H9 (cell line): ENCODE data around the gene LTBP2. TPM values are rescaled to one million over a fixed set of nuclear protein-coding genes. Genes with fewer than 3 reads are reported as not detected.

Experiments used
- DNase-seq: peaks from one replicate; pipeline ENCODE4 v3.0.0-alpha.2; 2017
- H2AFZ ChIP-seq: one replicate; pipeline ENCODE4 v1.6.1; 2013; ENCODE audit warnings: mild to moderate bottlenecking, low read length, control low read depth, moderate library complexity
- H2AK5ac ChIP-seq: 2 replicates; pipeline ENCODE4 v1.6.1; 2013; ENCODE audit warnings: low read length, control low read depth, mixed read lengths; ENCODE audit not compliant: insufficient read length
- H2BK120ac ChIP-seq: one replicate; pipeline ENCODE4 v1.6.1; 2013; ENCODE audit warnings: low read depth, mild to moderate bottlenecking, low read length, control low read depth, inconsistent platforms; ENCODE audit not compliant: poor library complexity, severe bottlenecking
- H2BK12ac ChIP-seq: 2 replicates; pipeline ENCODE4 v1.6.1; 2013; ENCODE audit warnings: low read length, control low read depth, mixed read lengths, low read depth; ENCODE audit not compliant: insufficient read length
- H2BK15ac ChIP-seq: 2 replicates; pipeline ENCODE4 v1.6.1; 2013; ENCODE audit warnings: low read depth, low read length, control low read depth
- H2BK20ac ChIP-seq: one replicate; pipeline ENCODE4 v1.6.1; 2013; ENCODE audit warnings: low read depth, mild to moderate bottlenecking, low read length, control low read depth, inconsistent platforms; ENCODE audit not compliant: poor library complexity, severe bottlenecking
- H2BK5ac ChIP-seq: 2 replicates; pipeline ENCODE4 v1.6.1; 2013; ENCODE audit warnings: low read length, control low read depth, mixed read lengths; ENCODE audit not compliant: insufficient read length
- H3K14ac ChIP-seq: 2 replicates; pipeline ENCODE4 v1.6.1; 2013; ENCODE audit warnings: low read length, control low read depth; ENCODE audit not compliant: insufficient read depth
- H3K18ac ChIP-seq: 2 replicates; pipeline ENCODE4 v1.6.1; 2013; ENCODE audit warnings: low read depth, mild to moderate bottlenecking, mixed read lengths, low read length, control low read depth; ENCODE audit not compliant: insufficient read length
- H3K23ac ChIP-seq: 2 replicates; pipeline ENCODE4 v1.6.1; 2013; ENCODE audit warnings: low read length, control low read depth, mixed read lengths, low read depth; ENCODE audit not compliant: insufficient read length
- H3K23me2 ChIP-seq: 2 replicates; pipeline ENCODE4 v1.6.1; 2013; ENCODE audit warnings: low read depth, mild to moderate bottlenecking, mixed read lengths, low read length, control low read depth; ENCODE audit not compliant: insufficient read length, poor library complexity, severe bottlenecking
- H3K27ac ChIP-seq: 2 replicates; pipeline ENCODE4 v1.5.1; 2013; ENCODE audit warnings: low read length, control low read depth, mixed read lengths, low read depth; ENCODE audit not compliant: insufficient read length
- H3K27me3 ChIP-seq: 2 replicates; pipeline ENCODE4 v1.6.1; 2013; ENCODE audit warnings: low read length, control low read depth, inconsistent platforms; ENCODE audit not compliant: insufficient read depth
- H3K4ac ChIP-seq: 2 replicates; pipeline ENCODE4 v1.6.1; 2013; ENCODE audit warnings: low read depth, mild to moderate bottlenecking, control low read depth, inconsistent platforms, low read length, moderate library complexity
- H3K4me1 ChIP-seq: 2 replicates; pipeline ENCODE4 v1.6.1; 2013; ENCODE audit warnings: low read length, control low read depth, inconsistent platforms; ENCODE audit not compliant: insufficient read depth
- H3K4me2 ChIP-seq: 2 replicates; pipeline ENCODE4 v1.6.1; 2013; ENCODE audit warnings: low read length, control low read depth, mixed read lengths; ENCODE audit not compliant: insufficient read length, insufficient read depth
- H3K56ac ChIP-seq: 2 replicates; pipeline ENCODE4 v1.6.1; 2013; ENCODE audit warnings: low read depth, mild to moderate bottlenecking, mixed read lengths, low read length, control low read depth; ENCODE audit not compliant: insufficient read length
- H3K79me1 ChIP-seq: 2 replicates; pipeline ENCODE4 v1.6.1; 2013; ENCODE audit warnings: low read depth, mild to moderate bottlenecking, moderate library complexity, low read length, control low read depth, inconsistent platforms; ENCODE audit not compliant: insufficient read depth, poor library complexity, severe bottlenecking
- H3K79me2 ChIP-seq: 2 replicates; pipeline ENCODE4 v1.6.1; 2013; ENCODE audit warnings: low read length, control low read depth, inconsistent platforms; ENCODE audit not compliant: insufficient read depth
- H3K9ac ChIP-seq: 2 replicates; pipeline ENCODE4 v1.6.1; 2013; ENCODE audit warnings: low read length, control low read depth, mixed read lengths; ENCODE audit not compliant: insufficient read length; ENCODE audit errors: extremely low read depth
- H3K9me3 ChIP-seq: one replicate; pipeline ENCODE4 v1.6.1; 2013; ENCODE audit warnings: low read depth, low read length, inconsistent platforms; ENCODE audit not compliant: control insufficient read depth
- H3T11ph ChIP-seq: one replicate; pipeline ENCODE4 v1.6.1; 2013; ENCODE audit warnings: mild to moderate bottlenecking, low read length, control low read depth, inconsistent platforms
- H4K20me1 ChIP-seq: one replicate; pipeline ENCODE4 v1.6.1; 2013; ENCODE audit not compliant: control insufficient read depth, insufficient read length, insufficient read depth
- H4K5ac ChIP-seq: 2 replicates; pipeline ENCODE4 v1.6.1; 2013; ENCODE audit warnings: low read depth, mild to moderate bottlenecking, mixed read lengths, low read length, control low read depth; ENCODE audit not compliant: insufficient read length
- H4K8ac ChIP-seq: replicated peaks from 2 replicates; pipeline ENCODE4 v1.6.1; 2013; ENCODE audit warnings: low read length, control low read depth, mixed read lengths, low read depth; ENCODE audit not compliant: insufficient read length
- H4K91ac ChIP-seq: 2 replicates; pipeline ENCODE4 v1.6.1; 2013; ENCODE audit warnings: low read depth, mild to moderate bottlenecking, moderate library complexity, mixed read lengths, low read length, control low read depth; ENCODE audit not compliant: insufficient read length
- H3K27ac Mint-ChIP-seq, 3 experiments: 2 replicates in 2 of 3; 3 replicates in 1 of 3; pipeline ENCODE4 v1.8.0; 2020 to 2021; ENCODE audit warnings: mixed read lengths in 3 of 3, mild to moderate bottlenecking in 1 of 3, moderate library complexity in 1 of 3
- H3K27me3 Mint-ChIP-seq: 2 replicates; pipeline ENCODE4 v1.8.0; 2021; ENCODE audit warnings: low read depth, mild to moderate bottlenecking, moderate library complexity, mixed read lengths
- H3K36me3 Mint-ChIP-seq, 3 experiments: 2 replicates in 2 of 3; 3 replicates in 1 of 3; pipeline ENCODE4 v1.8.0; 2020 to 2021; ENCODE audit warnings: low read depth in 3 of 3, mixed read lengths in 3 of 3; ENCODE audit not compliant: insufficient read depth in 1 of 3
- H3K4me1 Mint-ChIP-seq, 2 experiments: 2 replicates each; pipeline ENCODE4 v1.8.0; 2020; ENCODE audit warnings: mixed read lengths in 2 of 2
- H3K4me3 Mint-ChIP-seq, 2 experiments: 2 replicates in 1 of 2; 3 replicates in 1 of 2; pipeline ENCODE4 v1.8.0; 2020 to 2021; ENCODE audit warnings: mild to moderate bottlenecking in 2 of 2, mixed read lengths in 2 of 2, moderate library complexity in 1 of 2
- H3K9me3 Mint-ChIP-seq, 2 experiments: 2 replicates in 1 of 2; 3 replicates in 1 of 2; pipeline ENCODE4 v1.8.0; 2020; ENCODE audit warnings: mild to moderate bottlenecking in 2 of 2, mixed read lengths in 2 of 2, moderate library complexity in 1 of 2
- CTCF ChIP-seq: fragments of 200-600 bp; sonication (generic); conservative IDR thresholded peaks from 3 replicates; pipeline ENCODE4 v1.8.0; 2021; ENCODE audit warnings: antibody characterized with exemption, mild to moderate bottlenecking
- WGBS: extraction: QIAGEN DNeasy Blood & Tissue Kit; methylation state at CpG from one replicate; pipeline ENCODE4 v1.1.7; 2013; ENCODE audit warnings: missing lambda C conversion rate, low lambda C conversion rate, mixed read lengths; ENCODE audit not compliant: insufficient read length; ENCODE audit errors: extremely low coverage; 5-methylcytosine and 5-hydroxymethylcytosine counted together
- total RNA-seq: library from RNA; stranded (reverse); gene quantifications from 2 replicates; pipeline ENCODE4 v1.2.1, GENCODE V29; 2021

LTBP2 gene
- total RNA-seq, 1 experiment from 2014 or later: 0.77 TPM

- H3T11ph ChIP-seq: no peak overlapping the region
- Mint-ChIP-seq H3K36me3 (peaks cover 0 to 5% (median 0%) of the 10 kb centered on the region in 3 experiments; a peak in 2 of 7 replicates), H3K9me3 (peaks cover 5% of the 10 kb centered on the region in 2 experiments; a peak in 4 of 5 replicates), H3K4me3 (peak overlapping the region in 1 of 2 experiments; percentile 27; a peak in 1 of 5 replicates), H3K4me1 (peaks cover 27 to 36% of the 10 kb centered on the region in 2 experiments), H3K27me3 (peaks cover 61% of the 10 kb centered on the region), H3K27ac (no peak overlapping the region; a peak in 1 of 7 replicates)
- no peak overlapping the region for H2BK20ac ChIP-seq
- WGBS: no CpG with 5 or more reads among the region's 8 CpGs
- no peak overlapping the region for H2AK5ac ChIP-seq
- no peak overlapping the region for H2BK120ac ChIP-seq
- no peak overlapping the region for H3K23ac ChIP-seq
- no peaks in the 10 kb centered on the region for H4K20me1 ChIP-seq
- H3K14ac ChIP-seq: no peak overlapping the region
- H3K18ac ChIP-seq: no peak overlapping the region
- H3K4me1 ChIP-seq: peaks cover 5% of the 10 kb centered on the region; the same call in 1 of the 2 replicates
- no peak overlapping the region for H3K9ac ChIP-seq
- H3K27ac ChIP-seq: no peak overlapping the region
- no peak overlapping the region for H3K56ac ChIP-seq
- H3K79me1 ChIP-seq: no peaks in the 10 kb centered on the region
- no peak overlapping the region for H2AFZ ChIP-seq
- no peak overlapping the region for H3K4me2 ChIP-seq
- no peak overlapping the region for H4K8ac ChIP-seq
- H2BK15ac ChIP-seq: no peak overlapping the region
- H3K4ac ChIP-seq: no peak overlapping the region
- H3K23me2 ChIP-seq: peaks cover 15% of the 10 kb centered on the region
- H4K91ac ChIP-seq: no peak overlapping the region
- H3K27me3 ChIP-seq: peaks cover 20% of the 10 kb centered on the region
- no peak overlapping the region for H2BK5ac ChIP-seq
- H2BK12ac ChIP-seq: no peak overlapping the region
- no peak for DNase-seq
- no peak for TF ChIP-seq CTCF
- no peaks in the 10 kb centered on the region for H3K9me3 ChIP-seq
- H4K5ac ChIP-seq: no peak overlapping the region
- no peaks in the 10 kb centered on the region for H3K79me2 ChIP-seq
Measured at GRCh38 chr14:74614508-74615495, 2.8 kb upstream of the LTBP2 start.
